SK-N-SH treated with all-trans-retinoic acid at 6 μM for 48 hours (cell line): ENCODE results near the gene ANGPTL5.

ENCODE experiments used
- ARNTL ChIP-seq: fragments of 450-650 bp; formaldehyde crosslinking; IDR thresholded peaks from 2 replicates; pipeline ENCODE4 v1.5.0; 2020; ENCODE audit warnings: low read depth, mild to moderate bottlenecking, moderate library complexity, borderline replicate concordance
- BACH2 ChIP-seq: fragments of 250-450 bp; sonication (Bioruptor Pico); IDR thresholded peaks from 2 replicates; pipeline ENCODE4 v1.9.0; 2021; ENCODE audit warnings: mild to moderate bottlenecking, borderline replicate concordance
- GLIS3 ChIP-seq: fragments of 250-450 bp; sonication (Bioruptor Pico); IDR thresholded peaks from 2 replicates; pipeline ENCODE4 v1.5.0; 2020; ENCODE audit warnings: mild to moderate bottlenecking, moderate library complexity
- ISL1 ChIP-seq: fragments of 250-450 bp; sonication (Bioruptor Pico); IDR thresholded peaks from 2 replicates; pipeline ENCODE4 v2.1.2; 2022; ENCODE audit warnings: mild to moderate bottlenecking, moderate library complexity
- OSR1 ChIP-seq: fragments of 250-450 bp; sonication (Bioruptor Pico); IDR thresholded peaks from 2 replicates; pipeline ENCODE4 v1.8.0; 2022; ENCODE audit warnings: moderate library complexity, mild to moderate bottlenecking, inconsistent platforms
- TOX ChIP-seq: fragments of 250-450 bp; sonication (Bioruptor Pico); IDR thresholded peaks from 2 replicates; pipeline ENCODE4 v1.8.0; 2021; ENCODE audit warnings: mild to moderate bottlenecking, moderate library complexity, borderline replicate concordance
- TF ChIP-seq, protein P1 (sequence below): fragments of 250-450 bp; sonication (Bioruptor Pico); IDR thresholded peaks from 2 replicates; pipeline ENCODE4 v1.5.1; 2020; ENCODE audit warnings: low read depth, mild to moderate bottlenecking, moderate library complexity
- TF ChIP-seq, protein P2 (sequence below): fragments of 250-450 bp; sonication (Bioruptor Pico); IDR thresholded peaks from 2 replicates; pipeline ENCODE4 v1.8.0; 2020; ENCODE audit warnings: mild to moderate bottlenecking, moderate library complexity, borderline replicate concordance

DNA sequence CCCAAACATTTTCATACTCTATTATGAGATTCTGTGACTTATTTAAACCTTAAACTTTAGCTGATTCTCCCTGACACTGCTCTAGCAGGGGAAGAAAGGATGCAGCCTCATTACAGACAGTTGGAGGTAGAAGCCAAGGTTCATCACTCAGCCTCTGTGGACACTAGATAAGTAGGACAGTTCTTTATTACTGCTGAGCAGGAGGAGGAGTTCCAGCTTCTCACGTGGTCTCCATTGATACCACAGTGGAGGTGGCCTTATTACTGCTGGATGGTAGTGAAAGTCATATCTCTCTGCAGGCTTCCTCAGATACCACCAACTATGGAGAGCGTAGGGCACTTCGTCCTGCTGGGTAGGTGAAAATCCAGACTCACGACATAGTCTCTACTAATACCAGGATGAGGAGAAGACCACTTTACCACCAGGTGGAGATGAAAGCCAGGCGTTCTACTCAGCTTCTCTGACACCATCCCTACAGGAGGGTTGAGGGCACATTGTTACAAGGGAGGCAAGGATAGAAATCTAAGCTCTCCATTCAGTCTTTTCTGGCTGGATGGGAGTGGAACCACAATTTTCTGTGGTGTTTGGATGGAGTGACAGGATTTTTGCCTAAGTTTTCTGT lies 13.1 kb upstream of the ANGPTL5 start:
- TF ChIP-seq GLIS3 (CRISPR knock-in tag) (no peak), BACH2 (CRISPR knock-in tag) (no peak), TOX (CRISPR knock-in tag) (no peak), OSR1 (CRISPR knock-in tag) (no peak), ISL1 (CRISPR knock-in tag) (no peak), ARNTL (CRISPR knock-in tag) (no peak)
- TF ChIP-seq, protein P1, sequence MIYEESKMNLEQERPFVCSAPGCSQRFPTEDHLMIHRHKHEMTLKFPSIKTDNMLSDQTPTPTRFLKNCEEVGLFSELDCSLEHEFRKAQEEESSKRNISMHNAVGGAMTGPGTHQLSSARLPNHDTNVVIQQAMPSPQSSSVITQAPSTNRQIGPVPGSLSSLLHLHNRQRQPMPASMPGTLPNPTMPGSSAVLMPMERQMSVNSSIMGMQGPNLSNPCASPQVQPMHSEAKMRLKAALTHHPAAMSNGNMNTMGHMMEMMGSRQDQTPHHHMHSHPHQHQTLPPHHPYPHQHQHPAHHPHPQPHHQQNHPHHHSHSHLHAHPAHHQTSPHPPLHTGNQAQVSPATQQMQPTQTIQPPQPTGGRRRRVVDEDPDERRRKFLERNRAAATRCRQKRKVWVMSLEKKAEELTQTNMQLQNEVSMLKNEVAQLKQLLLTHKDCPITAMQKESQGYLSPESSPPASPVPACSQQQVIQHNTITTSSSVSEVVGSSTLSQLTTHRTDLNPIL (CRISPR knock-in tag), result no peak
- TF ChIP-seq, protein P2, sequence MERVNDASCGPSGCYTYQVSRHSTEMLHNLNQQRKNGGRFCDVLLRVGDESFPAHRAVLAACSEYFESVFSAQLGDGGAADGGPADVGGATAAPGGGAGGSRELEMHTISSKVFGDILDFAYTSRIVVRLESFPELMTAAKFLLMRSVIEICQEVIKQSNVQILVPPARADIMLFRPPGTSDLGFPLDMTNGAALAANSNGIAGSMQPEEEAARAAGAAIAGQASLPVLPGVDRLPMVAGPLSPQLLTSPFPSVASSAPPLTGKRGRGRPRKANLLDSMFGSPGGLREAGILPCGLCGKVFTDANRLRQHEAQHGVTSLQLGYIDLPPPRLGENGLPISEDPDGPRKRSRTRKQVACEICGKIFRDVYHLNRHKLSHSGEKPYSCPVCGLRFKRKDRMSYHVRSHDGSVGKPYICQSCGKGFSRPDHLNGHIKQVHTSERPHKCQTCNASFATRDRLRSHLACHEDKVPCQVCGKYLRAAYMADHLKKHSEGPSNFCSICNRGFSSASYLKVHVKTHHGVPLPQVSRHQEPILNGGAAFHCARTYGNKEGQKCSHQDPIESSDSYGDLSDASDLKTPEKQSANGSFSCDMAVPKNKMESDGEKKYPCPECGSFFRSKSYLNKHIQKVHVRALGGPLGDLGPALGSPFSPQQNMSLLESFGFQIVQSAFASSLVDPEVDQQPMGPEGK (CRISPR knock-in tag), result no peak
